ENCODE data around the gene OXLD1.
A peak's percentile ranks its signal among the peaks of the same experiment; 100 is the strongest.

OXLD1 gene

DNA sequence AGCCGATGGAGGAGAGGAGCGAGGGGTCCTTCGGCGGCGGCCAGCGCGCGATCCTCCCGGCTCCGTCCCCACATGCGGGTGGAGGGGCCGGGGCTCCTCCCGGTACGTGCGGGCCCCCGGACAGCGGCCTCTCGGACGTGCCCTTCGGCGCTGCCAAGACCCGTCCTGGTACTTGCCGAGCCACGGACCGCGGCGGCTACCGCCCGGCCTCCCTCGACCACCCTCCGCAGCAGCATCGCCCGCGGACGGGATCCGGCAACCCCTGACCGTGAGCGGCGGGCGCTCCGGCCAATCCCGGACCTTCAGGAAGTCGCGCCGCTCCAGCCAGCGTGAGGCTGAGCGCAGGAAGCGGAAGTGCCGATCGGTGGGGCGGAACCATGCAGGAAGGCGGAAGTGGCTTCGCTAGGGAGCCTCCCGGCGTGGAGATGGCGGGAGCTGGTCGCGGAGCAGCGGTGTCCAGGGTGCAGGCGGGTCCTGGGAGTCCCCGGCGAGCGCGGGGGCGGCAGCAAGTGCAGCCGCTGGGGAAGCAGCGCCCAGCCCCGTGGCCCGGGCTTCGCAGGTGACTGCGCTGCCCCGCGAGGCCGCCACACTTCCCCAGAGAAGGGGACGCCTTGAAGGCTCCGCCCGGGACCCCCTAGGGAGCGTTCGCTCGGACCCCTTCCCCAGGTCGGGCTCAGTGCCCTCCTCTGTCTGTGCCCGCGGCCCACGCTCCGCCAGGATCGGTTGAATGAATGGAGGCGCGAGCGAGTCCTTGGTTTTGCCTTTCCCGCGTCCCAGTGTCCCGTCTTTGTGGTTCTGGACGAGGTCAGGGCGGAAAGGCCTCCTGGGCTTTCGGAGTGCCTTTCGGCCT is at the start of gene OXLD1, which contains the start of gene CCDC137:
TSS of gene OXLD1 (minus strand) at position 264 of the 850 bp plus-strand sequence. CDS start at position 236, 28 bp downstream.
TSS of gene CCDC137 (plus strand) at position 396 of the 850 bp plus-strand sequence. CDS start at position 426, 30 bp downstream.
- DNase-seq (ENCODE audit: low read depth in 2 of 2, low spot score in 1 of 2): peak; percentile 81 to 84

DNA sequence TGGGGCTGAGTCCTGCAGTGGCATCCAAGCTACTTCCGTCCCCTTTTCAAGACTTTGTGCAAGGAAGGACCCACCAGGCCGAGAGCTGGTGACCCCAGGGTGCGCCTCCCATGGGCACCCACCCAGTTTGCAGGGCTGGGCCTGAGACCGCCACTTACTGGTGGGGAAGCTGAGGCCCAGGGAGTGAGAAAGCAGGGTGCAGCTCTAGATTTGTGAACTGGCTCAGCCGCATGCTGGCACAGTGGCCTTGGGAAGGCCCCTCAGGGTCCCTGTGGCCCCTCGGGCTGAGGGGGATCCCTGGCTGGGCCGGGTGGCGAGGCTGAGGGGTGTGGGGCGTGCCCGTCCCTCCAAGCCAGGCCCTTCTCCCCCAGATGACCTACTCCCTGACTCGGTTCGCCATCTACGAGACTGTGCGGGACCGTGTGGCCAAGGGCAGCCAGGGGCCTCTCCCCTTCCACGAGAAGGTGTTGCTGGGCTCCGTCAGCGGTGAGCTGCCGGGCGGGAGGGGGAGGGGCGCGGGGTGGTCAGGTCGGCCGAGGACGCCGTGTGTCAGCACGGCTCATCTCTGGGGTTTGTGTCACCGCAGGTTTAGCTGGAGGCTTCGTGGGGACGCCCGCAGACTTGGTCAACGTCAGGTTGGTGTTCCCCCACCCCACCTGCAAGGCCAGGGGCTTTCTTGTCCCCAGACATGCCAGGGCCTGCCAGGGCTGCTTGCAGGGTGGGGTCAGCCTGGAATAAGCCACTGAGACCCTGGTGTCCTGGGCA is 48.9 kb upstream of the OXLD1 start:
- DNase-seq (ENCODE audit: low read depth in 2 of 2, low spot score in 1 of 2): no peak

DNA sequence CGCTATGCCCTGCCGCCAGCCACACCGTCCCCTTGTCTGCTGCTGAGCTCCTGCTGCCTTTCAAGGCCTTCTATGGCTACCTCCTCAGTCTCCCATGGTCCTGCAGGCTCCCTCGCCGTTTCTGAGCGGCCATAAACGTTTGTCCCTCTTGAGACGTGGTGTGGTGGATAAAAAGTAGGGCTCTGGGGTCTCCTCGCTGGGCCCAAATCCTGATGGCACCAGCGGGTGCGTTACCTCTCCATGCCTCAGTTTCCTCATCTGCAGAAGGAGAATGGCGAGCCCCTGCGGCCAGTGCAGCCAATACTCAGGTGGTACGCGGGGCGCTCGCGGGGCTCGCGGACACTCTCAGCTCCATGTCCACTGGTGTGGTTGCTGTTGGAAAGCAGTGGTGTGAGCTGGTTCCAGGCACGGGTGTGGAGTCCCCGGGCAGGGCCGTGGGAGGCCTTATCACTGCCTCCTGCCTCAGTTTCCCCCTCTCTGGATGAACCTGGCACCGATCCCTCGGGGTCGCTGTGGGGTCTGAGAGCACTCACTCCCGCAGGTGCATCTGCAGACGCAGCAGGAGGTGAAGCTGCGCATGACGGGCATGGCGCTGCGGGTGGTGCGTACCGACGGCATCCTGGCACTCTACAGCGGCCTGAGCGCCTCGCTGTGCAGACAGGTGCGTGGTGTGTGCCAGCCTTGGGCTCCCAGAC is 48.2 kb upstream of the OXLD1 start:
- no peak for DNase-seq (ENCODE audit: low read depth in 2 of 2, low spot score in 1 of 2)

DNA sequence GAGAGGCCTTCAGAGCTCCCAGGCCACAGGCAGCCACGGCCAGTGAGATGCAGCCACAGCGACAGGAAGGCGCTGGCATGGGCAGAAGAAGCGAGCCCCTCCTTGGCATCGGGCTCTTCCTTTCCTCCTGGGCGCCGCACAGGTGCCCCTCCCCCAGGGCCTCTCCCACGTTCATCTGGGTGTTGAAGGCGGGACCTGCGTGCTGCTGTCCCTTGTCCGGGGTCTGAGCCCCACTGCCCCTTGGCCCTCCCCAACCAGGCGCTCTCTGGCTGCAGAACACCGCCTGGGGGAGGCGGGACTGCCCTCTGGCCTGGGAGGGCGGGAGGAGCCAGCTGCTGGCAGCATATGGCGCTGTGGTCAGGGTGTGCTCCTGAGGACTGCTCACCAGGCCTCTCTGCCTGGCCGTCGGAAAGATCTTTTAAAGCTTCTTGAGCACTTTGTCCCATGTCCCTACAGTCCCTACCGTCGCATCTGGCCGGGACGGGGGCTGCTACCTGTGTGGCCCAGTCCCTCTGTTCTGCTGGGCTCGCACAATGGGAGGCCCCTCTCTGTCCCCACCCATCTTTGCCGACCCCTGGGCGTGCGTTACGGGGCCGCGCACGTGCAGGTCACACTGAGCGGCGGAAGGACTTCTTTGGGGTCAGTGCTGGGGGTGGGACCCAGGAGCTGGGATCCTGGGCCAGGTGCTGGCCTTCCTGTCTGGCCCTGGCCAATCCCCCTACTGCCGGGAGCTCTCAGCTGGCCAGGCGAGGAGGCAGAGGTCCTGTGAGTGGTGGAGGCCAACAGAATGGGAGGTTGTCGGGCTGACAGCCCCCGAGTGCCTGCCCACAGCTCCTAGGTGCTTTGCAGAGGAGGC is 47.4 kb upstream of the OXLD1 start:
- DNase-seq (ENCODE audit: low read depth in 2 of 2, low spot score in 1 of 2): no peak

DNA sequence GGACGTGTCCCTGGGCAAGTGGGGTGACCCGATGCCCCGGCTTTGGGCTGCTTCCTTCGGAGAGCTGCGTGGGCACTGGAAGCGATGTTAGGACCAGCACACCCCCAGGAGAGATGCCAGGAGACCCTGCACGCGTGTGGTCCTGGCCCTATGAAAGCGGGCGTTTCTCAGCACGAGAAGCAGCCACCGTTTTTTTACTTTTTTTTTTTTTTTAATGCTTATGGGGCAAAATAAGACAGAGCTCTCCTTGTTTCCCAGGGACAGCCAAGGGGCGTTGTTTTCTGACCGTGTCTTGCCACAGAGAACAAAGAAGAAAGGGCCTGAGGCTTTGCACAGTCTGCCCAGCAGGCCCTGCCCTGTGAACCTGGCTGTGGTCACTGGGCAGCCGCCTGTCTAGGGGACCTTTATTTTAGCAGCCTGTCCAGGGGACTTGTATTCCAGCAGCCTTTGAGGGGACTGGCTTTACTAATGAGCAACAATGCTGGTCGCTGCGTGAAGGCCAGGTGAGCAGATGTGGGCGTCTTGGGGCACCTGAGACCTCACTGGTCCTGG is 46.7 kb upstream of the OXLD1 start:
- no peak for DNase-seq (ENCODE audit: low read depth in 2 of 2, low spot score in 1 of 2)

DNA sequence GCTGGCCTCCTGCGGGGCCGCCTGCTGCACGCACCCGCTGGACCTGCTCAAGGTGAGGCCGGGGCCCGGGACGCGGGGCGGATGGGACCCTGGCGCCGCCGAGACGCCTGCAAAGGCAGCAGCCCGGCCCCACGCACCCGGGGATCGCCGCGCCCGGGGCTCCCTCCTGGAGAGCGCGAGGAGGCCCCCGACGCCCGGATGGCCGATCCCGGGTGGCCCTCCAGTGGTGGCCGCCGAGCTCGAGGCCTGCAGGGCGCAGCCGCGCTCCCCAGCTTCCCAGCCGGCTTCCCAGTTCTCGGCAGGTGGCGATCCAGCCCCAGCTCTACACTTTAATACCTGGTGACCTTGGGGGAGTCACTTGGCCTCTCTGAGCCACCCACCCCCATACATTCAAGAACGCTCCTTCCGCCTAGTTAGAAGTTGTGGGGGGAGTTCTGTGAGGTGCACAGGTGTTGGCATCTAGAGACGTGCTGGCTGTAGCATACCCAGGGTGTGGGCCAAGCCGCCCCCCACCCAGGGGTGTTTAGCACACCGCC is 46.1 kb upstream of the OXLD1 start:
- DNase-seq (ENCODE audit: low read depth in 2 of 2, low spot score in 1 of 2): no peak

DNA sequence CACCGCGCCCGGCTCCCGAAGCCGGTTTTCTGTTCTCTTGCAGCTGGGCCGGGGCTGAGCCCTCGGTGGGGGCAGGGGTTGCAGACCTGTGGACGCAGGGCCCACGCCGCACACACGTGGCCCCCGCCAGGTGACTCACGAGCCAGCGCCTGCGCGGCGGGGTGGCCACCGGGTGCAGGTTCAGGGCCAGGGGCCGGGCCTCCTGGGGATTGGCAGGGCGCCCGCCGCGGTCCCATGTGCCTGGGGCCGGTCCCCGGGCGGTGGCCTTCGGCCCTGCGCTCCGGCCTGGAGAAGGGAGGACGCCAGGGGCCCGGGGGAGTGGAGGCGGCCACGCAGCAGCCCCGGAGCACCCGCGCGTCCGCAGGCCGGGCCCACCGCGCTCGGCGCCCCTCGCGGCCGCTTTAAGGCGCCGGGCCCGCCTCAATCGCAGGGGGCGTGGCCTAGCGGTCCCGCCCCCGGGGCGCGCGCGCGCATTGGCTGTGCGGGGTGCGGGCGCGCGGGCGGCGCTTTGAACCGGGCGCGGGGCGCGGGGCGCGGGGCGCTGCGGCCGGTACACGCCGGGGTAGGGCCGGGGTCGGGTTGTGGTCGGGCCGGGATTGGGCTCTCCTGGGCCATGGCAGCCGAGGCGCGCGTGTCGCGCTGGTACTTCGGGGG is 45.5 kb upstream of the OXLD1 start, which contains the start of gene SLC25A10:
TSS of gene SLC25A10 (plus strand) at position 471 of the 654 bp plus-strand sequence. CDS start at position 614, 143 bp downstream.
- DNase-seq (ENCODE audit: low read depth in 2 of 2, low spot score in 1 of 2): peak; percentile 49 to 58

DNA sequence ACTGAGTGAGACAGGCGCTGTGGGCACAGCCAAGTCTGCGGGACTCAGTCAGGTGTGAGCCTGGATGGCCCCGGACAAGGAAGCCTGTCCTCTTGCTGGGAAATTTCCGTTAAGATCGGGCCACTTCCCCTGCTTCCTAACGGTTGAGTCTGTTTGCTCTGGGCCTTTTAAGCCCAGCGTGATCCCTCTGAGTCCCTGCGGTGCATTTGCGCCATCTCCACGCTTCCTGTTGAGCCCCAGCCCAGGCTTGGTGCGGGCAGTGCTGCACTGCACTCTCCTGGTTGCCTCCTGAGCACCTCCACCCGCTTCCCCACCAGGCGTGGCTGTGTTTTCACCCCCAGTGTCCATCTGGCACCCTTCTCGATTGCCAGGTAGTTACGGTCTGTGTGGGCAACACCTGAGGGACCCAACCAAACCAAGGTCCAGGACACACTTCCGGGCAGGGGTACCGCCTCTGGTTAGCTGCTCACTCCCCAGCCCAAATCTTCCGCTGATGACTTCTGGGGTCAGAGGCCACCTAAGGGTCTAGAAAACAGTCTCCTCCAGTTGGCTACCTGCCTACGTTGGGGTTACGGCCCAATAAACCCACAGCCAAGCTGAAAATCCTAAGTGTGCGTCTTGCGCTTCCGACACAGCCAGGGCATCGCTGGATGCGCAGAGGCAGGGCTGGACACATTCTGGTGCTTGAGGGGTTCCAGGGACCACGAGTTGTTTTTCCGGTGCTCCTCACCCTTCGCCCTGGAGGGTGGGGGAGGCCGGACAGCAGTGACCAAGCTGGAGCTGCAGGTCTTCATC is 44.3 kb upstream of the OXLD1 start:
- no peak for DNase-seq (ENCODE audit: low read depth in 2 of 2, low spot score in 1 of 2)

DNA sequence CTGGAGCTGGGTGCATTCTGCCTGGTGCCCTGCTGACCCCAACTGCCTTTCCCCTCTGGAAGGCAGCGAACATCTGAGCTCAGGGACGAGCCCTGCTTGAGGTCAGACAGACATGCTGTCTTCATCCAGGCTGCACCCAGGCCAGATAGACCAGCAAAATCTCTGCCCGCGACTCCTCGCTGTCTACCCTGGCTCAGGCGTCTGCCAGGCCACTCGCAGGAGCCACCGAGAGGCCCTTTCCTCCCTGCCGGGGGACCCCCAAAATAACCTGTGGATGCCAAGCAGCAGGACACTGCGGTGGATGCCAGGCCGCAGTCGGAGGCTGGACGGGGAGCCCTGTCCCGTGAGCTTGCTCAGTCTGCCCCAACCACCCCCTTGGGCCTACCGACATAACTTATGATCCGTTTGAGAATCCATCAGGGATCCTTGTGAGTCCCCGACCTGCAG is 42.4 kb upstream of the OXLD1 start:
- DNase-seq (ENCODE audit: low read depth in 2 of 2, low spot score in 1 of 2): no peak

DNA sequence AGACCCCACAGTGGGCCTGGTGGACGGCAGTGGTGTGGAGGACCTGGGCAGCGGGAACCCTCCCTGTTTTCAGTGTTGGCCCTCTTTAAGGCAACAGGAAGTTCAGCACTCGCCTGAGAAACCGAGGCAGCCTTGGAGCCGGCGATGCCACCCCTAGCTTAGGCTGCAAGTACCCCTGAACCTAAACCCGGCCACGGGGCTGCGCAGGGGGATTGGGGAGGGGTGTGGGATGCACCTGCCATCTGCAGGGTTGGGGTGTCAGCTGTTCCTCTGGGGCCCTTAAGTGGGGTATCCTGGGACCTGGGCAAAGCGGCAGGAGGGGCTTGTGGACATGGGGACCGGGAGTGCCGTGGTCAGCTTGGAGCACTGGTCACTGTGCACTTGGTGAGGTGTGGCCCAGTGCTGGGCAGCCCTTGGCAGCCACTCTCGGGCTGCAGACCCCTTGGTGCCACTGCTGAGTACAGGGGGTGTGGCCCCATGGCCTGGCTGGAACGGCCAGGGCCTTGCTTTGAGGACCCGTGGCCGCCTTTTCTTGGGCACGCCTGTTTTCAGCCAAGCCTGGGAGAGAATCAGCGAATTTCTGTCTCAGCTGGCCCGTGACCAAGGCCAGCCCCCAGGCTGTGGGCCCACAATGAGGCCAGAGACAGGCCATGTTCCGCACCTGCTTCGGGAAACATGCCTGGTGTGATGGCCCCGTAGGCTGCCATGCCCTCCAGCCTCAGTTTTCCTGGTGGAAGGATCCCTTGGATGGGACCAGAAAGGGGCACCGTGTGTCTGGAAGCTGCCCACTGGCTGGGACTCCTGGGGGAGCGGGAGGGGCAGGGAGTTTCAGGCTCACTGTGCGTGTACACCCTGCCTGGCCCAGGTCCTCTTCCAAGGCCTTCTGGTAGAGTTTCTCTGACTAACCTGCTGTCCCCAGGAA is 41.6 kb upstream of the OXLD1 start:
- no peak for DNase-seq (ENCODE audit: low read depth in 2 of 2, low spot score in 1 of 2)

DNA sequence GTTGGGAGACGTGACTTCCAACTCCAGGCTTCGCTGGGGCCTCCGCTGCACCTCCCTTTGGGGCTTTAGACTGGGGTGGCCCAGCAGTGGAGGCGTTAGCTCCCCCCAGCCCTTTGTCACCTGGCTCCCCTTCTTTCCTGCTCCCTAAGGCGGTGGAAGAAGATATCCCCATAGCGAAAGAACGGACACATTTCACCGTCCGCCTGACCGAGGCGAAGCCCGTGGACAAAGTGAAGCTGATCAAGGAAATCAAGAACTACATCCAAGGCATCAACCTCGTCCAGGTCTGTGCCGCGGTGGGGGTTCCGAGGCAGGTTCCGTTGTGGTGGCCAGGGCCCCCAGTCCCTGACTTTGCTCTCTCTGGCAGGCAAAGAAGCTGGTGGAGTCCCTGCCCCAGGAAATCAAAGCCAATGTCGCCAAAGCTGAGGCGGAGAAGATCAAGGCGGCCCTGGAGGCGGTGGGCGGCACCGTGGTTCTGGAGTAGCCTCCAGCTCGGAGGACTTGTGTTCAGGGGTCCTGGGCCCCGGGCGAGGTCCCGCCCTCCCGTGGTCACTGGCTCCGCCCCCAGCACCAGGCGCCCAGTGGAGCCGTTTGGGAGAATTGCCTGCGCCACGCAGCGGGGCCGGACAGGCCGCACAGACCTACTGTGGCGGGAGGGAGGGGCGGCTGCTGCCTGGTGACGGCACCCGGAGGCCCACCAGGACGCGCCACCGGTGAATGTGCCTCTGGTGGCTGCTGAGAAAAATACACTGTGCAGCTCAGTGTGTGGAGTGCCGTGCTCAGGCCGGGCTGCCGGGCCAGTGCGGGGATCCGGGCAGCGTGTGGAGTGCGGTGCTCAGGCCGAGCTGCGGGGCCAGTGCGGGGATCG is 40.6 kb upstream of the OXLD1 start:
- DNase-seq (ENCODE audit: low read depth in 2 of 2, low spot score in 1 of 2): no peak

DNA sequence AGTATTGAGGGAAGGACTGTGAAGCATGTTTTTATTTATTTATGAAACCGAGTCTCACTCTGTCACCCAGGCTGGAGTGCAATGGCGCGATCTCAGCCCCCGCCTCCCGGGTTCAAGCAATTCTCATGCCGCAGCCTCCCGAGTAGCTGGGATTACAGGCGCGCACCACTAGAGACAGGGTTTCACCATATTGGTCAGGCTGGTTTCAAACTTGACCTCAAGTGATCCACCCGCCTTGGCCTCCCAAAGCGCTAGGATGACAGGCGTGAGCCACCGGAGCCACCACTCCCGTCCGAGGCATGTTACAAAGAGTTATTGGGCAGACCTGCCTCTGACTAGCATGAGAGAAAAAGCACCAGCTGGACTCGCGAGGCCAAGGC is 39.8 kb upstream of the OXLD1 start:
- DNase-seq (ENCODE audit: low read depth in 2 of 2, low spot score in 1 of 2): no peak

DNA sequence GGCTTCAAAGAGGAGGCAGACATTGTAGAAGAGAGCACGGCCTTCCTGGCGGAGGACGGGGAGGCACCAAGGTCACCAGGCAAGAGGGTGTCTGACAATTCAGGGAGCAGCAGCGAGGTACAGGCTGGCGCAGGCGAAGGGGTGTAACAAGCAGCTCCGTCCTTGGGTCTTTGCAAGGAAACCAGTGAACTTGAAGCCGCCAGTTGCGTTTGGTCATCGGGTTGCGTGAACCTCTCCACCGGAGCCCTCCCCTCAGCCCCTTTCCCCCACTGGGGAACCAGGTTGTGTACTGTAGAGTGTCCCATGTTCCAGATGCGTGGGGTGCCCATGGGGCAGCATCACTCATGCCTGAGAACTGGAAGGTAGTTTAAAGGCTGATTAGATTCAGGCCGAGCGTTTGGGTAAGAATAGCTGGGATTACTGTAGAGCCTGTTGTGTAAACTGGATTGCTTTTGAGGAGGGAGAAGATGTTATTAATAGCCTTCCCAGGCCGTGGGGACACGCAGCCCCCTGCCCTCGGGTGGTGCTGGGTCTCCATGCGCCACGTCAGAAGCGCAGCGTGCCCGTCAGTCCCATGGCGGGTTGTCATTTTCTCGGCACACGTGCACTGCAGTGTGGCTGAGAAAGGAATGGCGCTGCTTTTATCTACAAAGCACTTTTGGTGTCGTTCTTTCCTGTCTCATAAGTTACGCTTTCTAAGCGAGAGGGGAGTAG is 39.3 kb upstream of the OXLD1 start:
- DNase-seq (ENCODE audit: low read depth in 2 of 2, low spot score in 1 of 2): no peak

DNA sequence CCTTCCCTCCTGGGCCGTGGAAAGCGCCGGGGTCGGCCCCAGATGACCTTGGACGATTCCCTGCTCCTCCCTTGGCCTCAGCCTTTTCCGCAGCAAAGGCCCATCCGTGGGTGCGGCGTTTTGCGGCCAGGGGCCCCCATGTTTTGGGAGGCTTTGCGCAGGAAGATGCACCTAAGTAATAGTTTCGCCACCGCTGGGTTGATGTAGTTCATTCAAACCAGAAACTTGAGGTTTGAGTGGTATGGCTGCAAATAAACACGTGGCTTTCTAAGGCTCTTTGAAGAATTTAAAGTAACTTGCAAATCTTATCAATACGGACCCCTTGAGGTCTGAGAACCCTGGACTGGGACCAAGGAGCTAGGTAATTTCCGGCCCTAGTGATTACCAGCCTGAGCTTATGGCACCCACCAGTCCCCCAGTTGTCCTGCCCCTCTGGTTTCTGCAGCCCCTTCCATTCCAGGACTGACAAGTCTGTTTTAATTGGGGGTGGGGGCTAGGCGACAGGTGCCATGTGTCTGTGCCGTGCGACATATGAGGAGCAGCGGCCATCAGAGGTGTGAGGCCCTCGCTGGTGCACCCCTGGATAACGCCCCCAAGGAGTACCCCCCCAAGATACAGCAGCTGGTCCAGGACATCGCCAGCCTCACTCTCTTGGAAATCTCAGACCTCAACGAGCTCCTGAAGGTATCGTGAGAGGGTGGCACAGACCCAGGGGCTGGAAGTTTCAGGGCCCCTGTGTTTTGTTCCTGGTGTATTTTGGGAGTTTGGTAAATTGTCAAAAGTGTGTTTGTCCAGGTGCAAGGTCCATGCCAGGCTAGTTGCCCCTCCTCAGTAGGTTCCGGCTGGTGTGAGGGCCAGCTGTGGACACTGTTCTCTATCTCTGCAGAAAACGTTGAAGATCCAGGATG is 37.6 kb upstream of the OXLD1 start:
- DNase-seq (ENCODE audit: low read depth in 2 of 2, low spot score in 1 of 2): no peak

Data from stimulated activated CD8-positive, alpha-beta memory T cell treated with anti-CD3 and anti-CD28 coated beads, Interleukin-4, amount 100 ng/mL, for 1 hour (primary cell).